ENCODE measurements around the gene TNNI3. TPM values are rescaled to one million over a fixed set of nuclear protein-coding genes. Genes with fewer than 3 reads are reported as not detected.

The TNNI3 gene
- total and polyA plus RNA-seq, 9 of the 15 experiments (the other 6 are each of a cell fraction or from before 2014, with no cell fraction given): 4.7 to 158 (median 42.0) TPM

DNA sequence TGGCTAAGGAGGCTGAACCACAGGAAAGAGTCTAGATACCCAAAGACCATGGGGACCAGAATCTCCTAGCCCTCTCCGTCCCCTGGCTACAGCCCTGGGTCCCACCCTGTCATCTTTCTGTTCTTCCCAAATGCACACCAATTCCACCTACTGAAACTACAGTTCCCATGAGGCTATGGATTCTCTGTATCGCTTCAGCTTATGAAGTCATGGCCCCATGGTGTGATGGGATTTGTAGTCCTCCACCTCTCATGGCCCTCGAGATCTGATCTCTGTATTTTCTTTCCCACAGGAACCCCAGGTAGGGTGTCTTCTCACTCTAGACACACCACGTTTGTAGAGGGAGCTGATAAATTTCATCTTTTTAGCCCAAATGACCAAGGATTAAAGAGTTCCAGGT is 40.0 kb upstream of the TNNI3 start (continued):
- TF ChIP-seq, protein P1, sequence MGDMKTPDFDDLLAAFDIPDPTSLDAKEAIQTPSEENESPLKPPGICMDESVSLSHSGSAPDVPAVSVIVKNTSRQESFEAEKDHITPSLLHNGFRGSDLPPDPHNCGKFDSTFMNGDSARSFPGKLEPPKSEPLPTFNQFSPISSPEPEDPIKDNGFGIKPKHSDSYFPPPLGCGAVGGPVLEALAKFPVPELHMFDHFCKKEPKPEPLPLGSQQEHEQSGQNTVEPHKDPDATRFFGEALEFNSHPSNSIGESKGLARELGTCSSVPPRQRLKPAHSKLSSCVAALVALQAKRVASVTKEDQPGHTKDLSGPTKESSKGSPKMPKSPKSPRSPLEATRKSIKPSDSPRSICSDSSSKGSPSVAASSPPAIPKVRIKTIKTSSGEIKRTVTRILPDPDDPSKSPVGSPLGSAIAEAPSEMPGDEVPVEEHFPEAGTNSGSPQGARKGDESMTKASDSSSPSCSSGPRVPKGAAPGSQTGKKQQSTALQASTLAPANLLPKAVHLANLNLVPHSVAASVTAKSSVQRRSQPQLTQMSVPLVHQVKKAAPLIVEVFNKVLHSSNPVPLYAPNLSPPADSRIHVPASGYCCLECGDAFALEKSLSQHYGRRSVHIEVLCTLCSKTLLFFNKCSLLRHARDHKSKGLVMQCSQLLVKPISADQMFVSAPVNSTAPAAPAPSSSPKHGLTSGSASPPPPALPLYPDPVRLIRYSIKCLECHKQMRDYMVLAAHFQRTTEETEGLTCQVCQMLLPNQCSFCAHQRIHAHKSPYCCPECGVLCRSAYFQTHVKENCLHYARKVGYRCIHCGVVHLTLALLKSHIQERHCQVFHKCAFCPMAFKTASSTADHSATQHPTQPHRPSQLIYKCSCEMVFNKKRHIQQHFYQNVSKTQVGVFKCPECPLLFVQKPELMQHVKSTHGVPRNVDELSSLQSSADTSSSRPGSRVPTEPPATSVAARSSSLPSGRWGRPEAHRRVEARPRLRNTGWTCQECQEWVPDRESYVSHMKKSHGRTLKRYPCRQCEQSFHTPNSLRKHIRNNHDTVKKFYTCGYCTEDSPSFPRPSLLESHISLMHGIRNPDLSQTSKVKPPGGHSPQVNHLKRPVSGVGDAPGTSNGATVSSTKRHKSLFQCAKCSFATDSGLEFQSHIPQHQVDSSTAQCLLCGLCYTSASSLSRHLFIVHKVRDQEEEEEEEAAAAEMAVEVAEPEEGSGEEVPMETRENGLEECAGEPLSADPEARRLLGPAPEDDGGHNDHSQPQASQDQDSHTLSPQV (IDR thresholded peaks at IDR 0.05): 0 out of 2 replicates have a peak, but pooled peaks have one; percentile 18
- TF ChIP-seq CCAR2 (IDR thresholded peaks at IDR 0.05; ENCODE audit: low read depth, low read length) (no peak), BCOR (IDR thresholded peaks at IDR 0.05) (no peak), CREM (IDR thresholded peaks at IDR 0.05; ENCODE audit: low read depth) (peak; percentile 88), TEAD1 (CRISPR knock-in tag; IDR thresholded peaks at IDR 0.05) (no peak), ZNF644 (tag; IDR thresholded peaks at IDR 0.05; ENCODE audit: low read depth) (no peak), MAFG (tag; conservative IDR thresholded peaks at IDR 0.05) (no peak), ATF1 (CRISPR knock-in tag; IDR thresholded peaks at IDR 0.05) (no peak), ATF1 (tag; IDR thresholded peaks at IDR 0.05) (peak; percentile 42; the same call in 1 of the 2 replicates), LARP7 (IDR thresholded peaks at IDR 0.05) (no peak), JUND (IDR thresholded peaks at IDR 0.05; ENCODE audit: borderline replicate concordance, low read depth, low read length) (0 out of 2 replicates have a peak, but pooled peaks have one; percentile 5), JUND (tag; IDR thresholded peaks at IDR 0.05; ENCODE audit: borderline replicate concordance, low read depth, low read length) (no peak), BRF1 (IDR thresholded peaks at IDR 0.05; ENCODE audit: borderline replicate concordance, extremely low read depth, insufficient read length) (no peak), TAF15 (IDR thresholded peaks at IDR 0.05; ENCODE audit: low read depth, low read length) (no peak), ETS2 (tag; IDR thresholded peaks at IDR 0.05; ENCODE audit: borderline replicate concordance, poor library complexity, severe bottlenecking) (no peak), WHSC1 (IDR thresholded peaks at IDR 0.05; ENCODE audit: low read length) (no peak), FUS (optimal IDR thresholded peaks at IDR 0.05; ENCODE audit: low read depth, low read length) (no peak), MBD2 (IDR thresholded peaks at IDR 0.05; ENCODE audit: borderline replicate concordance, low read depth) (peak; percentile 45; the same call in 1 of the 2 replicates), XRCC5 (IDR thresholded peaks at IDR 0.05; ENCODE audit: low read depth, low read length) (no peak), CHD2 (IDR thresholded peaks at IDR 0.05; ENCODE audit: low read depth, low read length) (no peak), EP300 (IDR thresholded peaks at IDR 0.05; ENCODE audit: low read length) (no peak), ZNF212 (CRISPR knock-in tag; IDR thresholded peaks at IDR 0.05) (no peak)
- TF ChIP-seq, protein P2, sequence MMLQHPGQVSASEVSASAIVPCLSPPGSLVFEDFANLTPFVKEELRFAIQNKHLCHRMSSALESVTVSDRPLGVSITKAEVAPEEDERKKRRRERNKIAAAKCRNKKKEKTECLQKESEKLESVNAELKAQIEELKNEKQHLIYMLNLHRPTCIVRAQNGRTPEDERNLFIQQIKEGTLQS (IDR thresholded peaks at IDR 0.05): no peak
- TF ChIP-seq, protein P2 (CRISPR knock-in tag; conservative IDR thresholded peaks at IDR 0.05): no peak
- TF ChIP-seq, protein P3, sequence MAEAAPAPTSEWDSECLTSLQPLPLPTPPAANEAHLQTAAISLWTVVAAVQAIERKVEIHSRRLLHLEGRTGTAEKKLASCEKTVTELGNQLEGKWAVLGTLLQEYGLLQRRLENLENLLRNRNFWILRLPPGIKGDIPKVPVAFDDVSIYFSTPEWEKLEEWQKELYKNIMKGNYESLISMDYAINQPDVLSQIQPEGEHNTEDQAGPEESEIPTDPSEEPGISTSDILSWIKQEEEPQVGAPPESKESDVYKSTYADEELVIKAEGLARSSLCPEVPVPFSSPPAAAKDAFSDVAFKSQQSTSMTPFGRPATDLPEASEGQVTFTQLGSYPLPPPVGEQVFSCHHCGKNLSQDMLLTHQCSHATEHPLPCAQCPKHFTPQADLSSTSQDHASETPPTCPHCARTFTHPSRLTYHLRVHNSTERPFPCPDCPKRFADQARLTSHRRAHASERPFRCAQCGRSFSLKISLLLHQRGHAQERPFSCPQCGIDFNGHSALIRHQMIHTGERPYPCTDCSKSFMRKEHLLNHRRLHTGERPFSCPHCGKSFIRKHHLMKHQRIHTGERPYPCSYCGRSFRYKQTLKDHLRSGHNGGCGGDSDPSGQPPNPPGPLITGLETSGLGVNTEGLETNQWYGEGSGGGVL (CRISPR knock-in tag; IDR thresholded peaks at IDR 0.05): no peak
- TF ChIP-seq, protein P4, sequence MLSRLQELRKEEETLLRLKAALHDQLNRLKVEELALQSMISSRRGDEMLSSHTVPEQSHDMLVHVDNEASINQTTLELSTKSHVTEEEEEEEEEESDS (CRISPR knock-in tag; IDR thresholded peaks at IDR 0.05): no peak
